Hypothalamus (tissue), 51 donors: ENCODE results near the gene CCDC167.

Experiments
- DNase-seq, 51 donors: peaks; one replicate each; lab custom pipeline; 2025; lab: John Stamatoyannopoulos, UW

The CCDC167 gene

GRCh38 chr6:37531026-37531425, 31.3 kb upstream of the CCDC167 start:
- no peak for DNase-seq

- DNase-seq = no peak
Measured at GRCh38 chr6:37530297-37530696, 30.6 kb upstream of the CCDC167 start.

- no peak for DNase-seq
Measured at GRCh38 chr6:37528541-37528940, 28.8 kb upstream of the CCDC167 start.

- no peak for DNase-seq
Measured at GRCh38 chr6:37525460-37526357, 26.0 kb upstream of the CCDC167 start.

- no peak for DNase-seq
Measured at GRCh38 chr6:37524970-37525318, 25.3 kb upstream of the CCDC167 start.

GRCh38 chr6:37524025-37524969, 24.6 kb upstream of the CCDC167 start:
- no peak for DNase-seq

GRCh38 chr6:37523412-37523811, 23.7 kb upstream of the CCDC167 start:
- DNase-seq = no peak

GRCh38 chr6:37522836-37523235, 23.1 kb upstream of the CCDC167 start:
- DNase-seq = no peak

GRCh38 chr6:37521674-37522073, 22.0 kb upstream of the CCDC167 start:
- no peak for DNase-seq

- no peak for DNase-seq
Measured at GRCh38 chr6:37520926-37521325, 21.2 kb upstream of the CCDC167 start.

GRCh38 chr6:37519461-37519860, 19.8 kb upstream of the CCDC167 start:
- no peak for DNase-seq

GRCh38 chr6:37518116-37518515, 18.4 kb upstream of the CCDC167 start:
- DNase-seq = no peak

- DNase-seq = no peak
Measured at GRCh38 chr6:37517411-37517812, 17.7 kb upstream of the CCDC167 start.

- DNase-seq = no peak
Measured at GRCh38 chr6:37516920-37517405, 17.3 kb upstream of the CCDC167 start.

GRCh38 chr6:37516076-37516919, 16.6 kb upstream of the CCDC167 start:
- DNase-seq = peak in 42 of 51 donors; percentile 11 to 89 (median 52)

- peak in 1 of 51 donors; percentile 45 for DNase-seq
Measured at GRCh38 chr6:37515712-37516075, 16.0 kb upstream of the CCDC167 start.

- peak in 3 of 51 donors; percentile 21 to 32 (median 29) for DNase-seq
Measured at GRCh38 chr6:37514837-37515236, 15.1 kb upstream of the CCDC167 start.

GRCh38 chr6:37514321-37514771, 14.7 kb upstream of the CCDC167 start:
- DNase-seq = no peak

- no peak for DNase-seq
Measured at GRCh38 chr6:37513576-37513975, 13.9 kb upstream of the CCDC167 start.

GRCh38 chr6:37513155-37513554, 13.5 kb upstream of the CCDC167 start:
- no peak for DNase-seq
